AG08396 (cell line): Measurements from ENCODE around the gene REX1BD.
"Not testable (repeated sequence)": the region's sequence is repeated elsewhere in the genome, so short reads cannot be mapped to it uniquely, and the experiment has no call there.

Experiments used
- DNase-seq: peaks from one replicate; pipeline ENCODE4 v3.0.0; 2012; ENCODE audit warnings: low spot score, mixed read lengths

The REX1BD gene

DNA sequence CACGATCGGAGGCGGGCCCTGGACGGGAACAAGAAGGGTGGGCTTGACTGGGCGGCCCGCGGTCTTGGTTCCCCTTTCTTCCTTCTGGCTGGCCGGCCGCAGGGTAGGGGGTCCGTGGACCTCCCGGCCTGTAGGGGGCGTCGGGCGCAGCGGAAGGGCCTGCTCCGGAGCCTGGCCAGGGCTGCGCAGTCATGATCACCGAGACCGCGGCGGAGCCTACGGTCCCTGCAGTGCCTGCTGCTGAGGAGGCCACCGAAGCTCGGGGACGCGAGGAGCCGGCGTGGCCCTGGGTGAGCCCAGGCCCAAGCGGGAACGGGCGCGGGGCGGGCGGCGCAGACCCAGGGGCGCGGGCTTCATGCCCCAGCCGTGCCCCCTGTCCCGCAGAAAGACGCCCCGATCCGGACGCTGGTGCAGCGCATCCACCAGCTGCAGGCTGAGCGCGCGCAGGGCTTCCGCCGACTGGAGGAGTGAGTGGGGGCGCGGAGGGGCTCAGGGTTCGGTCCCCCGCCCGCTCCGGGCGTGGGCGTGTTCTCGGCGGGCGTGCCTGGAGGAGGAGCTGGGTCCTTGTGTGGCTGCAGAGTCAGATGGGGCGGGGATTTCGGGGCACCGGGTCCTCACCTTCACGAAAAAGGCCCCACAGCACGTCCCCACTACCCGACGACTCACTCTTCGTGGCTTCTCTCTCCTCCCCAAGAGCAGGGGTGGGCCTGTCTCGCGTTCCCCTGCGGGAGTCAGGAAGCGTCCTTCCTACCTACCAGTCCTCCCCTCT is at the start of gene REX1BD:
TSS of gene REX1BD (plus strand) at position 188 of the 769 bp plus-strand sequence. CDS start at position 192, 4 bp downstream.
- peak; percentile 89 for DNase-seq

DNA sequence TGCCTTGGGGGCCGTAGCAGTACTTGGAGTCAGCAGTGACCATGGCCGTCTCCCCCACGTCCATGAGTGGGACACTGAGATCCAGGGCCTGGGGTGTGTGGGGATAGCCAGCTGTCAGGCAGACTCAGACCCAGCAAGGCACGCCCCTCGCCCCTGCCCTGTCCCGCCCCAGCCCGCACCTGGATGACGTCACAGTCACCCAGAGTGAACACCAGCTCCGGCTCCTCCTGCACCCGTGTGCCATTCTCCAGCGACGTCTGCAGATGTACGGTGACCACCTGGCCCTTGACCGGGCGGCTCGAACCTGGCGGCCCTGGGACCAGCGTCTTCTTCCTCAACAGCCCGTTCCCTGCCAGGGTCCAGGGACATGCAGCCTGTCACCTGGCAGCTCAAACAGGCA is 49.2 kb upstream of the REX1BD start:
- DNase-seq: no peak

DNA sequence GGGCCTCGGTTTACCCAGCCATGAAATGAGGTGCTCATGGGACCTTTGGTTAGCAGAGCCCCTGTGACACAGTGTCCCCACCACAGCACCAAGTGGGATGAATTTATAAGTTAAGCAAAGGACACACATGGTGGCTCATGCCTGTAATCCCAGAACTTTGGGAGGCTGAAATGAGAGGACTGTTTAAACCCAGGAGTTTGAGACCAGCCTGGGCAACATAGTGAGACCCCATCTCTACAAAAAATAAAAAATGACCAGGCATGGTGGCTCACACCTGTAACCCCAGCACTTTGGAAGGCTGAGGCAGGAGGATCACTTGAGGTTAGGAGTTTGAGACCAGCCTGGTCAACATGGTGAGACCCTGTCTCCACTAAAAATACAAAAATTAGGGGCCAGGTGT is 48.4 kb upstream of the REX1BD start:
- not testable (repeated sequence) for DNase-seq

DNA sequence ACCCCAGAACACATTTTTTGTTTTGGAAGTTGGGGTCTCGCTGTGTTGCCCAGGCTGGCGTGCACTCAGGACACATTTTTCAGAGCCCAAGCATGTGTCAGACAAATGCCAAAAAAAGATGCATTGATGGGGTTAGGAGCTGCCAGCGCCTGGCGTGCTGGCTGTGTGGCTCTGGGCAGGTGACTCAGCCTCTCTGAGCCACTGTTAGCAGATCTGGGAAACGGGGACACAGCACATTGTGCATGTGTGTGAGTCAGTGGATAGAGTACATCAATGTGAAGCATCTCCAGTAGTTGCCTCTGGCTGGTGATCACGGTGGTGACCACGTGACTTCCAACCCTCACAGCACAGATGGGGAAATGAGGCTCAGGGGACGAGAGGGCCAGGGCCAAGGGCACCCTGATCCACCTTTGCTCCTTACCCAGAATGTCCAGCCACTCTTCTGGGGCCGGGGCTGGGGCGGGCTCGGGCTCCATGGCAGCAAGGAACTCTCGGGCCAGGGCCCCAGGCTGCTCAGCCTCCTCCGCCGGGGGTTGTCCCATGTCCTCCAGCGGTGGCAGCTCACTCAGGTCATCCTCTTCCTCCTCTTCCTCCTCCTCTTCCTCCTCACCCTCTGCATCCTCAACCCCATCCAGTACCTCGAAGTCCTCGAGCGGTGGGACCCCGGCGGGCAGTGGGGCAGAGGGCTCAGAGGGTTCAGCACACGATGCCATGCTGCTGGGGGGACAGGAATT is 47.2 kb upstream of the REX1BD start:
- no peak for DNase-seq

DNA sequence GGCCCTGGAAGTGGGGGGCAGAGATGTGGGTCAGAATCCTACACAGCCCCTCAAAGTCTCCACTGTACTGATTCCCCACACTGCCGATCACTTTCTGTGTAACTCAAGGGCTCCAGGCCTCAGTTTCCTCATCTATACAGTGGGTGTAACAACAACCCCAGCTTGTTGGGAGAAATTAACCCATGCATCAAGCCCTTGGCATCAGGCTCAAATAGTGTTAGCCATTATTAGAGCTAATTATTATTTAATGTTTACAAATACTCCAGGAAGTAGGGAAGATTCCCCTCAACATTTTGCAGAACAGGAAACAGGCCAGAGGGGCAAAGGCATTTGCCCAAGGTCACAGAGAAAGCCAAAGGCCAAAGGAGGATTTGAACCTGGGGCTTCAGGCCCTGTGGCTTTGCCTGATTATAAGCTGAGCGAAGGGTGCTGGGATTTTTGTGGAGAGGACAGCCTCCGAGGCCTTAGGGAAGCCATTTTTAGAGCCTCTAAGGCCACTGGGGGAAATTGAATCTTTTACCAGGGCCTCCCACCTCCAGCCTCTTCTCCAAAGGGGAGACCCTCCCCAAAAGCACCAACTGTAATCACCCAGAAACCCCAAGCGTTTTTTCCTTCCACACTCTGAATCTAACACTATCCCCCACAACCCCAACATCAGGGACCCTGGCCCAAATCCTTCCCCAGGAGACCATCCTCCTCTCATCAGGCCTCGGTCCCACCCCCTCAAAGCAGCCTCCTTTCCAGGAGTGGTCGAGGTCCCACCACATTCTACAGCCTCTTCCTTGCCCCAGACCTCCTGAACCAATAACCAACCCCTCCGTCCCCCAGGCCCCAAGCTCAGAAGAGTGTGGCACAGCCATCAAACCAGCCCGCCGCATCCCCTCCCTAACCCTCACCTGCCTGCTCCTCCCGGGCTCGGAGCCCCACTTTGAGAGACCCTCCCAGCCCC is 46.3 kb upstream of the REX1BD start:
- no peak for DNase-seq

DNA sequence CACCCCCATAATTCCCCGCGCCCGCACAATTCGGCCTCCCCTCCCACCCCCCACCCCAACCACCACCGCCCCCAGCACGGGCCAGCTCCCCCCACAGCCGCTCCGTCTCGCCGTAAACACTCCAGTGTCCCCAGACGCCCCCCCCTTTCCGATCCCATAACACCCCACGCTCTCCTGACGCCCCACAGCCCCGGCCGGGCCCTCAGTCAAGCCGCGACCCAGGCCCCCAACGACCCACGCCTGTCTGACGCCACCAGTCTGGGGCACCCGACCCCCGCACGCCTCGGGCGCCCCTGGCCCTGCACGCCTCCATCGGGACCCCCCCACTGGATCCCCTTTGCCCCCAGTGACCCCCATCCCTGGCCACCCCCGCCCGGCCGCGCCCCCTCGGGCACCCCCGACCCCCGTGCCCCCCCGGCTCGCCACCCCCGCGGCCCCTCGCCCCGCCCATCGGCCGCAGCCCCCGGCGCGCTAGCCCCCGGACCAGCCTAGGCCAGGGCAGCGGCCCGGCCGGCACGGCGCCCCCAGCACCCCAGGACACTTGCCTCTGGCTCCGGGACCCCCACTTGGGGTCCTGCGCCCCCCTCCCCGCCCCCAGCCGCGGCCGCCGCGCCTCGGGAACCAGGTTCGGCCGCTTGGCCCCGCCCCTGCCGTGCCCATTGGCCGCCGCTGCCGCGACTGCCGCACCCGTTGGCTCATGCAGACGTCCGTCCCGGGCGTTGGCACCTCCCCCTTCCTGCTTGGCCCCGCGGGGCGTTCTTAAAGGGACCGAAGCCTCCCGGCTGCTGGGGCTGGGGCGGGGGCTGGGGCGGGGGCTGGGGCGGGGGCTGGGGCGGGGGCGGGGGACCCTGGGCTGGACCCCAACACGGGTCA is 45.4 kb upstream of the REX1BD start, which contains the start of gene FKBP8:
TSS of gene FKBP8 (minus strand) at position 633 of the 873 bp plus-strand sequence. CDS start 1,603 bp downstream, outside the sequence.
- peak; percentile 99 for DNase-seq

DNA sequence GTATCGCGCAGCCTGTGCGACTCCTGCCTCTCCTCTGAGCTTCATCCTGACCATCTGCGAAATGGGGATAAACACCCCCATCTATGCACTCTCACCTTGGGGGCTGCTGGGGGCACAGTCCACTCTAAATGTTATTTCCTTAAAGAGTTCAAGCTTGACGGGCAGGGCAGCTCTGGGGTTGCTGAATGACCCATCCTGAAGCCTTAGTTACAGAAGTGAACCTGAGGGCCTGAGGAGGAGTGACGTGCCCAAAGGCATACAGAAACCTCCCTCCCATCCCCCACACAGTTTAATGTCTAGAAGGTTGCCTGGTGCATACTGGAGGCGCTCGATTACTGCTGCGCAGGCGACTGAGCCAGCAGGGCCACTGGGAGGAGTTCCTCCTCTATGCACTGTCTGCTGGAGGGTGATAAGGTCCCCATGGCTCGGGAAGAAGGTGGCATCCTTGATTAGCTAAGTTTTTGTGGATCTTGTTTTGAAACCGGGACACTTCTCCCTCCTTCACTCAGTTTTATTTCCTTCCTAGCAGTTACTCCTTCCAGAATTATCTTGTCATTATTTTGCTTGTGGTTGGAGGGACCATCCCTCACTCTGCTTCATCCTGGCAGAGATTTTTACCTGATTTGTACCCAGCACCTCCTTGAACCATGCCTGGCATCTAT is 44.7 kb upstream of the REX1BD start:
- peak; percentile 64 for DNase-seq

DNA sequence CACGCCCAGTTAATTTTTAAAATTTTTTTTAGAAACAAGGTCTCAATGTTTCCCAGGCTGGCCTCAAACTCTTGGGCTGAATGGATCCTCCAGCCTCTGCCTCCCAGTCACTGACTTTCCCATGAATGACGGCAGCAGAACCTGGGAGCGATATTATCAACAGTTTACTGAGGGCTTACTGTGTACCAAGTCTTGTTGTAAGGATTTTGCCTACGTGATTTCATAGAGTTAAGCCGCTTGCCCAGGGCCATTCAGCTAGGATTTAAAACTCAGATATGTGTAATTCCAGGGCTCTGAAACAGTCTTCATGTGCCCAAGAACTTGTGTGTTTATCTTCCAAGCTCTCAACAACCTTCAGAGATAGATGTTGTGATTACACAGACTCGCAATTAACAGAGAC is 37.0 kb upstream of the REX1BD start:
- no peak for DNase-seq

DNA sequence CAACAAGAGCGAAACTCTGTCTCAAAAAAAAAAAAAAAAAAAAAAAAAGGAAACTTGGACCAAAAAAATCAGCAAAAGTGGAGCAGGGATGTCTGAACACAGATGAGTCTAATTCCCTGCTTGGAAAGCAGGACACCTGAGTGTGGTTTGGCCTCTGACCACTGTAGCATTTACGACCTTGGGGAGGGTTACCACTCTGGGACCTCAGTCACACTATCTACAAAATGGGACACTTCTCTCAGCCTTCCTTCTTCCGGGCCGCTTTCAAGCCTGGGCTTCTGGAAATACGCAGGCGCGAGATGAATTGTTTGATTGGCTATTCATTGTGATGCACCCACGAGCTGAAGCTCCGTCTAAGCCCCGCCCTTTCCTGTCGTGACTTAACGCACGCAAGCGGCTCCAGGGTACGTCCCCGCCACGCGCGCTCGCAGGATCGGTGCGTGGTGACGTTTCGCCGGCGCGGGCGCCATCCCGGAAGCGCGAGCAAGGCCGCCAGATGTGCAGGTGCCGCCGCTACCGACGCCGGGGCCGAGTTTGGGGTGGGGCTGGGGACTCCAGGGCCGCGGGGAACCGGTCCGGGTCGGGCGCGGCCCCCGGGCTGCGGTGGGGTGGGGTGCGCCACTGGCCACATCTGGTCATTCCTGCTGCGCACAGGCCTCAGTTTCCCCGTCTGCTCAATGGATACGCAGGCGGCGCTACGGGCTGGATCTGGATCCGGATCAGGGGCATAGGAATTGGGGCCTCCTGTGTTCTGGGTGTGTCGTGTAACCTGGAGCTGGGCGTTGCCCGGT is 31.0 kb upstream of the REX1BD start, which contains the start of gene KXD1:
TSS of gene KXD1 (plus strand) at position 460 of the 791 bp plus-strand sequence. CDS start 4,187 bp downstream, outside the sequence.
- DNase-seq: peak; percentile 98

DNA sequence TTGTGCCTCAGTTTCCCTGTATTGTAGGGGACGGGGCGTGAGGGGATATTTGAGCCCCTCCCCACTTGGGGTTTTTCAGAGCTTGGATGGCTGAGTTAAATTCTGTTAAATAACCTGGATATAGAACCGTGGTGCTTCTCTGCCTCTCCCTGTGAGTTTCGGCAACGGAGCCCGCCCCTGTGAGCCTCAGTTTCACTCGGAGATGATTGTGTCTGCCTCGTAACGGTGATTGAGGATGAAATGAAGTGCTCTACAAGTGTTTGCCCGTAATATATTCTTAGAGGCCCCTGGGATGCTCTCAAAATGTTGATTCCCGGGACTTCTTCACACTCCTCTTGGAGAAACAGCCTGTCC is 30.4 kb upstream of the REX1BD start:
- no peak for DNase-seq

DNA sequence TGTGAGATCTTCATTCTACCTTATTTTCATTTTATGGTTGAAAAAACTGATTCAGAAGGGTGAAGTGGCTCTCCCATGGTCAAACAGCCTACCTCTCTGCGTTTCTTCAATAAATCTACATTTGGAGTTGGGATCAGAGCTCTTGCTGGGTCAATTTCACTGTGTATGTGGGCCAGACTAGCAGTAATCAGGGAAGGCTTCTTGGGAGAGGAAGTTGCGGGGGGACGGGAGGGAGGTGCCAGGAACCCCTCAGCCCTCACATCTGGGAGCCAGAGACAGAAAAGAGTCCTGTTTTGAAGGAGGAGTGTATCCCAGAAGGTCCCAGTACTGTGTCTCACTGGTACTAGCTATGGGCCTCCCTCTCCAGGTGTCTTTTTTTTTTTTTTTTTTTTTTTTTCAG is 30.0 kb upstream of the REX1BD start:
- no peak for DNase-seq

DNA sequence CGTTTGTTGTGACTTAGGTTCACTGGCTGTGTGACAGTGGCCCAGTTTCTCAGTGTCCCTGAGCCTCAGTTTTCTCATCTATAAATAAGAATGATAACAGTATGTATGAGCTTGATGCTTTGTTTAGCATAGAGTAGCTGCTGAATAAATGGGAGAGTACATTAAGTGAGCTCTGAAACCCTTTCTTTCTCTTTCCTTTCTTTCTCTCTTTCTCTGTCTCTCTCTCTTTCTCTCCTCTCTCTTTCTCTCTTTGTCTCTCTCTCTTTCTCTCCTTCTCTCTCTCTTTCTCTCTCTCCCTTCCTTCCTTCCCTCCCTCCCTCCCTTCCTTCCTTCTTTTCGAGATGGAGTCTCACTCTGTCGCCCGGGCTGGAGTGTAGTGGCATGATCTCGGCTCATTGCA is 28.9 kb upstream of the REX1BD start:
- DNase-seq: no peak

DNA sequence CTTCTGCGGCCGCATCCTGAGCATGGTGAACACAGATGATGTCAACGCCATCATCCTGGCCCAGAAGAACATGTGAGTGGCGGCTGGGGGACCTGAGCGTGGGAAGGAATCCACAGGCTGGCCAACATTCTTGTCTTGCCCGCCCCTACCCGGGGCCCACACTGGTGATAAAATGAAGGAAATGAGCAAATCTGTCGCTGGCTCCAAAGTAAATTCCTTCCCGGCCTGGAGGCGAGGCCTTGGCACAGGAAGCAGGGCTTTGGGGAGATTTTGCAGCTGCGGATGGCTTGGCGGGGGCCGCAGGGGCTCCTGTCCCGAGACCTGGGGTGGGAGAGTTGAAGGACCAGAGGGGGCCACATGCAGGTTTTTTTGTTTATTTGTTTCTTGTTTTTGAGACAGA is 26.5 kb upstream of the REX1BD start:
- DNase-seq: peak; percentile 50

DNA sequence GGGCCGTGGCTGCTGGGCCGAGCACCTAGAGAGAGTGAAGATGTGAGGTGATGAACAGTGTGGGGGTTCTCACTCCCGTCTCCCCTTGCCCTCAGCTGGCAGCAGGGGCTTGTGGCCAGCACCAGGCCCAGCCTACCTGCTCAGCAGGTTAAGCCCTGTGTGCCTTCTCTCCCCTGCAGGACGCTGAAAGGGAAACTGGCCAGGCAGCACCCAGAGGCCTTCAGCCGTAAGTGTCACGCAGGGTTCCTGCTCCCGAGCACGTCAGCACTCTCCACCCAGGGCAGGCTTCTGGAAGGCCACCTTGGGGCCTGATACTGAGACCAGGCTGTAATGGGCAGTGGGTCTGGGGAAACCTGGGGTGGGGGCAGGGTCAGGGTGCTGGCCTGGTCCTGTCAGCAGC is 21.6 kb upstream of the REX1BD start:
- DNase-seq: no peak

DNA sequence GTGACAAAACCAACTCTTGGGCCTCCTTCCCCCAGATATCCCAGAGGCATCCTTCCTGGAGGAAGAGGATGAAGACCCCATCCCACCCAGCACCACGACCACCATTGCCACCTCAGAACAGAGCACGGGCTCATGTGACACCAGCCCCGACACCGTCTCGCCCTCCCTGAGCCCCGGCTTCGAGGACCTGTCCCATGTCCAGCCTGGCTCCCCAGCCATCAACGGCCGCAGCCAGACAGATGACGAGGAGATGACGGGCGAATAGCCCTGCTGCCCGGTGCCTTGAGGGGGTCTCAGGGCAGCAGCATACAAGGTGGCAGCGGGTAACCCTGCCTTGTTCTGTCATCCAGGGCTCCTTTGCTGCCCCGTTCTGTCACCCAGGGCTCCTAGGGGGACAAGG is 20.2 kb upstream of the REX1BD start:
- DNase-seq: no peak

DNA sequence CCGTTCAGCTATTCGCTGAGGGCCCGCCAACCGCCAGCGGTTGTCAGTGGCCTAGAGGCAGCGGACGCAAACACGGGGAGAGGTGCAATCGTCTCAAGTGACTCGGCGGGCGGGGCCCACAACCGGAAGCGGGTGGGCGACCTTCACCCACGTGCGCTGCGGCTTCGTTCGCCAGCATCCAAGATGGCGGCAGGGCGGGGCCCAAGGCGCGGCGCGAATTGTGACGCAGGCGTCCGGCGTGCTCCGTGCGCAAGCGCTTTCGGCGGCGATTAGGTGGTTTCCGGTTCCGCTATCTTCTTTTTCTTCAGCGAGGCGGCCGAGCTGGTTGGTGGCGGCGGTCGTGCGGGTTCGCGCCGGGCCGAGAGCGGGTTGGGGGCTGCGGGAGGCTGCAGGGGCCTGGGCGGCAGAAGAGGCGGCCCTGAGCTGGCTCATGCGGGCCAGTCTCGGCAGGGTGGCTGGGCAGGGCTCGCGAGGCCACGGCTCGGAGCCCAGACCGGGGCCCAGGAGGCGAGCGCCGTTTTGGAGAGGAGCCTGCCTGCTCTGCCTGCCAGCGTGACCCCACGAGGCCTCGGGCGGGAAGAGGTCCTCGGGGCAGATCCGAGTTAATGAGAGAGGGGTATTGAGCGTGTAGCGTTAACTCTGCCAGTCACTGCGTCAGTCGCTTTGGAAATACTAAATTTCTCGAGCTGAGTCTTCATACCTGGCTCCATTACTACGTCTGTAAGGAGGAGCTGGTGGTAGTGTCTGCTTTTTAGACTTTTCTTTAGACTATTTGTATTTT is 16.8 kb upstream of the REX1BD start, which contains the start of gene UBA52:
TSS of gene UBA52 (plus strand) at position 294 of the 781 bp plus-strand sequence. CDS start 1,444 bp downstream, outside the sequence.
- DNase-seq: peak; percentile 96

DNA sequence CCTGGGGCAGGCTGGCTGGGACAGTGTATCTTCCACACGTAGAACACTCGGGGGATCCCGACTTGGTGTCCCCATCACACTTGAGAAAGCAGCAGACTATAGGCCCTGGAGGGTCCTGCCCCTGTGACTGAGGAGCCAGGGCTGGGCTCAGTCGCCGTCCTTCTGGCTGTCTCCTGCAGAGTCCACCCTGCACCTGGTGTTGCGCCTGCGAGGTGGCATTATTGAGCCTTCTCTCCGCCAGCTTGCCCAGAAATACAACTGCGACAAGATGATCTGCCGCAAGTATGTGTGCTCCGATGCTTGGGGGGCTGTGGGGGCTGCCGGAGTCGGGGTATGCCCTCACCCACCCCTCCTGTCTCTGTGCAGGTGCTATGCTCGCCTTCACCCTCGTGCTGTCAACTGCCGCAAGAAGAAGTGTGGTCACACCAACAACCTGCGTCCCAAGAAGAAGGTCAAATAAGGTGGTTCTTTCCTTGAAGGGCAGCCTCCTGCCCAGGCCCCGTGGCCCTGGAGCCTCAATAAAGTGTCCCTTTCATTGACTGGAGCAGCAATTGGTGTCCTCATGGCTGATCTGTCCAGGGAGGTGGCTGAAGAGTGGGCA is 13.8 kb upstream of the REX1BD start:
- DNase-seq: no peak

DNA sequence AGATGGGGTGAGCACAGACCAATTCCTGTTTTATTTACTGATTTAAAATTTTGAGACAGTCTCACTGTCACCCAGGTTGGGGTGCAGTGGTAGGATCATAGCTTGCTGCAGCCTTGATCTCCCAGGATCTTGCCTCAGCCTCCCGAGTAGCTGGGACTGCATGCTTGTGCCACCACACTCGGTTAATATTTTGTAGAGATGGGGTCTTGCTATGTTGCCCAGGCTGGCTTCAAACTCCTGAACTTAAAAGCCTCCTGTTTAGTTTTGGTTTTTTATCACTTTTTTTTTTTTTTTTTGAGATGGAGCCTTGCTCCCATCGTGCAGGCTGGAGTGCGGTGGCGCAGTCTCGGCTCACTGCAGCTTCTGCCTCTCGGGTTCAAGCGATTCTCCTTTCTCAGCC is 12.2 kb upstream of the REX1BD start:
- no peak for DNase-seq
